Measurements from ENCODE around the gene KRTAP10-11.

DNA sequence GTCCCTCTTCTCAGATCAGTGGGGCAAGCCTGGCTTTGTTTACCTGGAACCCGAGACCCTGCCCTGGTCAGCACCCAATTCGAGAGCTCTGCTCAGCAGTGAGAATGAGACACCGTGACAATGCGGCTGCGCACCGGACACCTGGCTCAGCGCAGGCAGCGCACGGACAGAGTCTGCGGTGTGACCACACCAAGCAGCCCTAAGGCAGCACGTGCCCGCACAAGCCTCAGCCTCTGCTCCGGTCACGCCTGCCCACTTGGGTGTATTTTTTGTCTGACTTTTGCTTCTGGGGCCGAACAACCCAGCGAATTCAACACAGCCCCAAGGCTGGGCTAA is 29.7 kb upstream of the KRTAP10-11 start:
- TF ChIP-seq, protein P1, sequence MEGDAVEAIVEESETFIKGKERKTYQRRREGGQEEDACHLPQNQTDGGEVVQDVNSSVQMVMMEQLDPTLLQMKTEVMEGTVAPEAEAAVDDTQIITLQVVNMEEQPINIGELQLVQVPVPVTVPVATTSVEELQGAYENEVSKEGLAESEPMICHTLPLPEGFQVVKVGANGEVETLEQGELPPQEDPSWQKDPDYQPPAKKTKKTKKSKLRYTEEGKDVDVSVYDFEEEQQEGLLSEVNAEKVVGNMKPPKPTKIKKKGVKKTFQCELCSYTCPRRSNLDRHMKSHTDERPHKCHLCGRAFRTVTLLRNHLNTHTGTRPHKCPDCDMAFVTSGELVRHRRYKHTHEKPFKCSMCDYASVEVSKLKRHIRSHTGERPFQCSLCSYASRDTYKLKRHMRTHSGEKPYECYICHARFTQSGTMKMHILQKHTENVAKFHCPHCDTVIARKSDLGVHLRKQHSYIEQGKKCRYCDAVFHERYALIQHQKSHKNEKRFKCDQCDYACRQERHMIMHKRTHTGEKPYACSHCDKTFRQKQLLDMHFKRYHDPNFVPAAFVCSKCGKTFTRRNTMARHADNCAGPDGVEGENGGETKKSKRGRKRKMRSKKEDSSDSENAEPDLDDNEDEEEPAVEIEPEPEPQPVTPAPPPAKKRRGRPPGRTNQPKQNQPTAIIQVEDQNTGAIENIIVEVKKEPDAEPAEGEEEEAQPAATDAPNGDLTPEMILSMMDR (IDR thresholded peaks at IDR 0.05; ENCODE audit: borderline replicate concordance, extremely low read depth, low read length, poor library complexity, severe bottlenecking): no peak
- no peak for TF ChIP-seq EZH2 (IDR thresholded peaks at IDR 0.05; ENCODE audit: borderline replicate concordance, low read depth, low read length, severe bottlenecking)

Data from DND-41 (cell line).